Activated T-cell treated with anti-CD3 and anti-CD28 coated beads, Interleukin-2, amount 50 U/mL, for 1 hour (primary cell): Measurements from ENCODE around the gene TMEM151A.

ENCODE experiments used
- DNase-seq: peaks from one replicate; pipeline ENCODE4 v3.0.0-alpha.2; 2020

TMEM151A gene

DNA sequence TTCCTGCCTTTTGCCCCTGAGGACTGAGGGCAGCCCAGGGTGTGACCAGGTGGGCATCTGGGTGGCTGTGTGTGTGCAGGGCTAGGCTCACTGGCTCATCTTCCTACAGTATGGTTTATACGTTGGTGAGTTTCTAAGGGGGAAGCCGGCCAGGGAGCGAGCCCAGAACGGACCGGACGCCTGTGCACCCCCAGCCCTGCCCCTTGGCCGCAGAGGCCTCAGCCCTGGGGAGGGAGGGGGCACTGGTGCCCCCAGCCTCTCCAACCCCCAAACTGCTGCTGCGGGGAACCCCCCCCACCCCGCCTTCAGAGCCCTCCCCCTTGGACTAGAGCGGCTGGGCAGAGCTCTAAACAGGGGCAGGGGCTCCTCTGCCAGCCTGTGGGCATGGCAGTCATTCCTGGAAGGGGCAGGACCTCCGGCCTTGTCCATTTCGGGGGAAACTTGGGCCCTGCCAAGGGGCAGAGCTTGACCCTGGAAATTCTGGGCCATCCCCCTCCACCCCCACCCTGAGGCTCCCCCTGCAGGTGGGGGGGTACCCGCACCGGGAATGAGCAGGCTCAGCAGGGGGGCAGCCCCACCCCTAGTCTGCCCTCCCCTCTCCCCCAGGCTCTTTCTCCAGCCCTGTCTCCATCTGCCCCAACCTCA, 8.1 kb upstream of the TMEM151A start:
- DNase-seq = no peak

DNA sequence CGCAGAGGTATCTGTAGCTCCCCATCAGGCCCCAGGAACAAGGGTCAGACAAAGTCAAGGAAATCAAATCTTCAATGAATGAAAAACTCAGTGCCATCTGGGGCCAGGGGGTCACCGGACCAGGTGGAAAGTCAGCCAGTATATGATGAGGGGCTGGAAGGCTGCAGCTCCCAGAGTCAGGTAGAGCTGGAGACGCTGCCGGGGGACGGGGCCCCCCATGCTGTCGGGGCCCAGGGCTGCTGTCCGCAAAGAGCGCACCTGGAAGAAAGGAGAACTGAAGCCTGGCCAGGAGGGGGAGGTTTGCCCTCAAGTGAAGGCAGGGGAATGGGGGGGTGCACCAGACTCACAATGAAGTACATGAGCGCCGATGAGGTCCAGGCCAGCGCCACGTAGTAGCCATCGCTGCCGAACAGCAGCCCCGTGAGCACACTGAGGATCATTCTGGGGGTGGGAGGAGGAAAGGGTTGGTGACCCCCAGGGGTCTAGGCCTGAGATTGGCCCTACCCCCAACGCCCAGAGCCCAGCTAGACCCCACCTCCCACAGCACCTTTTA, 7.1 kb upstream of the TMEM151A start:
- DNase-seq = no peak

DNA sequence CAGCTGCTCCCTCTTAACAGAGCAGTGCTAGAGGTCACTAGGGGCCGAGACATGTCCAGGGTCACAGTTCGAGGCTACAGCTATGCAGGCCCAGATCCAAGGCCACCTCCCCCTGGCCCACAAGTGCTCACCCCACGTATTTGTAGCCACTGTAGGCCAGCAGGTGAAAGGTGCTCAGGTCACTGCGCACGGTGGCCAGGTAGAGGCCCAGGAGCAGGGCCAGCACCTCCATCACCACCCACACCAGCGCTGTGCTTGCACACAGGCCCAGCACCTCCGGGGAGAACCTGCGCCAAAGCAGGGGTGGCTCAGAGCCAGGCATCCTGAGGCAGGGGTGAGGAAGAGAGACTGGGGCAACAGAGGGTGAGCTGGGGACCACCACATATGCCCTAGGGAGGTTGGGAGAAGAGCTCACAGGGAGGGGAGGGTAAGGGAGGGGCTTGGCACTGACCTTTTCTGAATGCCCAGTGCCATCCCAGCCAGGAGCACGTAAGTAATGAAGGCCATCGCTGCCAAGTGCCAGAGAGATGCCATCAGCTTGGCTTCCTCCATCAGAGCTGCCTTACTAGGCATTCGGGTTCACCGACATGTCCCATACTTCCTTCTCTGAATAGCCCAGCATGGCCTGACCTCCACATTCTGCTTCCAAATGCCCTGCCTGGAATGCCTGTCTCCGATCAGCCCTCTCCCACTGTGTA, 6.3 kb upstream of the TMEM151A start:
- DNase-seq = no peak

DNA sequence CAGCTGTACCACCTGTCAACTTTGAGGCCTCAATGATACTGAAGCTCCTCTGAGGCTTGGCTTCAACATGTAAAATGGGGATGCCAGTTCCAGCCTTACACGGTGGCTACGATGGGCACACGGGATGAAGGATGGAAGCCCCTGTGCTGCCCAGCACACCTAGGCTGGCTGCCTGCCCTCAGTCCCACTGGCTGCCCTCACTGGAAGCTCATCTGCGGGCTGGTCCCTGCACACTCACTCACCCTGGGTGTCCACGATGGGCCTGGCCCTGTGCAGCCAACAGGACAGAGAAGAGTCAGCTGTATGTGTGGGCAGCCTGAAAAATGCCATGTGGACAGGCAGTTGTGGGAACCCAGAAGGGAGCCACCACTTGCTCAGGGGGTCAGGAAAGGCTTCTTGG, 5.0 kb upstream of the TMEM151A start:
- DNase-seq = no peak

DNA sequence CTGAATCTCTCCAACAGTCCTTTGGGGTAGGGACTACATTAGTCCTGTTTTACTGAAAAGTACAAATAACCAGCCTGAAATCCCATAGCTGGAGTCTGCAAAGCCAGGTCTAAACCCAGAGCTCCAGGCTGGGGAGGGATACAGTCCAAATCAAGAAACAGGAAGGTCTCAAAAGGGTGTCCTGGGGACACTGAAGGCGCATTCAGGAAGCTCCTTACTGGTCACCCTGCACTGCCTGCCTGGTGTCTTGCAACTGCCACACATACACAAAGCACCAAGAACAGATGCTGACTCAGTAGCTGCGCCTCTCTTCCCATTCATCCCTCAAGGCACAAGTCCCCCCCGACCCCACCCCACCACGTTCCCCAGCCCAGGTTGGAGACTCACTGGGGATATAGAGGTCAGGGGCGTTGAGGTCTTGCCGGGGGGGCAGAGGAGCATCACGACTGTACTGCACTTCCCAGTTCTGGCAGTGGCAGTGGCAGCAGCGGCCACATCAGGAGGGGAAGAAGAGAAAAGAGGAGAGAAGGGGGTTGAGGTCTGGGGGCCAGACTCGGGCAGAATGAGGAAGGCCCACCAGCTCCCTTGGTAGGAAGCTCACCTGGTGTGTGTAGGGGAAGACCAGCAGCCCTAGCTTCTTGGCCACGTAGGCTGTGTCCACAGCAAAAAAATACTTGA, 4.3 kb upstream of the TMEM151A start:
- no peak for DNase-seq

DNA sequence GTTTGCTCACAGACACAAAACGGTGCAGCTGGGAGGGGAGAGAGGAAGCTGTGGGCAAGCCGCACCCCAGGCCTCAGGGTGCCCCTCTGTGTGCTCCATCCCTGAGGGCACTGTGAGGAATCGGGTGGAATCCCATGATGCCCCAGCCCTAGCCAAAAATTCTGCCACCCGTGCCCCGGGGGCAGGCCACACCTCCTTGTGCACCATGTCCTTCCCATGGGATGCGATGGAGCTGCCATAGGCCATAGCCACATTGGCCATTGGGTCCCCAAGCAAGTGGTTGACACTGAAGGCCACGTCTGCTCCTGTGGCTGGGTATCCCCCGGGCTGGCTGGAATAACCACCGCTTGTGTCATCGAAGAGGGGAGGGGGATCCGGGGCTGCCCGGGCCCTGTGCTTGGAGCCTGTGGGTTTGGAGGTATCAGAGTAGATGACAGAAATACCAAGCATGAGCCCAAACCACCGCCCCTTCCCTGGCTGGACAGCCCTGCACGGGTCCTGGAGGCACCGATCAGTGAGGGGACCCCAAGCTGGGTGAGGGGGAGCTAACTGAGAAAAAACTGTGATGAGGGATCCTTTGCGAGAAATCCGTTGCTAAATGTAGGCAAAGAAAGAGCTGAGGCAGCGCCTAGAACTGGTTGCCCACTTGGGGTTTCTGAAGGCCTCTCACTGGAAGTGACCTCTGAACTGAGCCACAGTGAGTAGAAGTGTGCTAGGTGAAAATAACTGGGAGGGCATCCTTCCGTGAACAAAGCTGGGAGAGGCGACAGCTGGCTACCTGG, 3.6 kb upstream of the TMEM151A start:
- no peak for DNase-seq

DNA sequence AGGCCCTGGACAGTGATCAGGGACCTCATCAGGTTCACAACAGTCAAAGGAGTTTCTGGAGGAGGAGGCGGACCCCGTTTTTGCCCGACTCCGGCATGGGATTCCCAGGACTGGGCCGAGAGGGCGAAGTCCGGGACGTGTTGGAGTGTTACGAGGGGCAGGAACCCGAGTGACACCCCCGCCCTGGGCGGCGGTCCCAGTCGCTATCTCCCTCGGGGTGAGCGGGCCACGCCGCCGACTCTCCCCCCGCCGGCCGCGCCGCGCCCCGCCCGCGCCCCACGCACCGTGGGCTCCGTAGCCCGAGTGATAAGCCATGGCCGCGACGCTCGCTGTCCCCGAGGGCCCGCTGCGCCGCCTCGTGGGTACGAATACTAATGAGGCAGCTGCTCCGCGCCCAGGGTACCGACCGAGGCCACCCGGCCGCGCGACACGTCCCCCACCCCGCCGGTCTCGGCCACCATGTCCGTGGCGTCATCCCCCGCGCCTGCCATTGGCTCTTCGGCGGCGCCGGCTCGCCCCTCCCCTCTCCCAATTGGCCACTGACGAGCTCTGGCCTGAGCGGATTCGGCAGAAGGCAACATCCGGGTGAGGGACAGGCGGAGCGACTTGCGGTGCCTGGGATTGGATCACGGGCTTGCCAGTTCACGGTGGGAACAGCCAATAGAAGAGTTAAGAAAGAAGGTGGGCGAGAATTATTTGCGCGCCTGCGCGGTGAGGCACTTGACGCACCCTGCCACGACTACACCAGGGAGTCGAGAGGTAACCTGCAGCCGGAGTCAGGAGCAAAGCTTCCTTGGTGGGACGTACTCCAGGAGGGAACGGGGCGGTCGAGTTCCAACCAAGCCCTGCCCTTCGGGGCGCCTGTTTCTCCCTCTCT, 2.8 kb upstream of the TMEM151A start, which contains the start of gene YIF1A:
TSS of gene YIF1A (minus strand) at position 473 of the 877 bp plus-strand sequence. CDS start at position 315, 158 bp downstream.
- peak; percentile 95 for DNase-seq

DNA sequence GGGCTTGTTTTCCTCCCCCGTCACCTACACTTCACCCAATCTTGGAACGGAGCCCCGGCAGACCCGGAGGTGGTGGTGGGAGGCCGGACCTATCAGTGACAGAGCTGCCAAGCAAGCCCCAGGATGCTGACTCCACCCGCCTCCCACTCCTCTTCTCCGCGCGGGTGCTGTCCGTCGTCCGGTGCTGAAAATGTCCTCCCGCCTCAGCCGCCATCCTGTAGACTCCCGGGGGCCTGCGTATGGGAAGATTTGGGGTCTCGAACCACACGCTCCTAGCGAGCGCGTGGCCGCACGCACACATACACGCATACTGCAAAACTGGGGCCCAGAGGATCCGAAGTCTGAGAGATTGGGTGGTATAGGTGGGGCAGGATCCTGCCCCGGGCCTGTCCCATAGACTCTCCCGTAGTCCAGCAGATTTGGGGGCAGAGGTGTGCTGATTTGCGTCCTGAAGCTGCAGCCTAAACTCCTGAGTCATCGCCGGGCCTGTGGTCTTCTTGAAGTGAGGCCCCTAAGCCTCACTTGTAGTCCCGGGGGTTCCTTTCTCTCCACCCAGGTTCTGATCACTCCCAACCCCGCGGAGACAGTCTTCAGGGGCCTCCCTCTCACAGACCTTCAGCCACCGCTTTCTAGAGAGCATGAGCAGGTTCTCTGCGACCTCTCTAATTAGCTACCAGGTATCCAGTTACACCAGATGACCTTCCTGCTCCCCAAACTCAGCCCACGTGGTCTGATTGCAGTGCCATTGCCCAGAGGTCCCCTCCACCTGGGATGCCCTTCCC, 2.0 kb upstream of the TMEM151A start:
- DNase-seq = no peak

DNA sequence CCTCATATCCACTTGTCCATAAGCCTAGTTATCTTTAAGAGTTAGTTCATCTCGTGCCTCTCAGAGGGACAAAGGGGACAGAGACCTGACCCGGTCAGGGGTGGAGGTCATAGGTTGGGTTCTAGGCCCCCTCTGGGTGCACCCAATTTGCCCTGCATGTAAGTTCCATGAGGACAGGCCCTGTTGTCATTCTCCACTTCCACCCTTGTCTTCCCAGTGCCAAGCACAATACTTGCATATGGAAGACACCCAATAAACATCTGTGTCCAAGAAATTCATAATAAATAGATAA, 1.4 kb upstream of the TMEM151A start:
- no peak for DNase-seq

DNA sequence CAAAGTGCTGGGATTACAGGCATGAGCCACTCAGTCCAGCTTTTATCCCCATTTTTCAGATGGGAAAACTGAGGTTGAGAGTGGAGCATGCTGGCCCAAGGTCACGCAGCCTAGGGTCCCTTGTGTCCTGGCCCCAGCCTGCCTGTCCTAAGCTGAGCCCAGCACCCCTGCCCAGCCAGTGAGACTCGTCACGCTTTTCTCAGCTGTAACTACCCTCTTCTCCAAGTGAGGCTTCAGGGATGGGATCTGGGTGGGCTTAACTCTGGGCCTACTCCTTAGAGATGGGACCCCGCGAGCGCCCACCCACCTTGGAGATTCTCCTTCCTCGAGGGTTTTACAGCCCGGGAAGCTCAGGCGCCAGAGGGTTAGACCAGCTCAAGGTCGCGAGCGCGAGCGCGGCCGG, 390 bp upstream of the TMEM151A start:
- no peak for DNase-seq

DNA sequence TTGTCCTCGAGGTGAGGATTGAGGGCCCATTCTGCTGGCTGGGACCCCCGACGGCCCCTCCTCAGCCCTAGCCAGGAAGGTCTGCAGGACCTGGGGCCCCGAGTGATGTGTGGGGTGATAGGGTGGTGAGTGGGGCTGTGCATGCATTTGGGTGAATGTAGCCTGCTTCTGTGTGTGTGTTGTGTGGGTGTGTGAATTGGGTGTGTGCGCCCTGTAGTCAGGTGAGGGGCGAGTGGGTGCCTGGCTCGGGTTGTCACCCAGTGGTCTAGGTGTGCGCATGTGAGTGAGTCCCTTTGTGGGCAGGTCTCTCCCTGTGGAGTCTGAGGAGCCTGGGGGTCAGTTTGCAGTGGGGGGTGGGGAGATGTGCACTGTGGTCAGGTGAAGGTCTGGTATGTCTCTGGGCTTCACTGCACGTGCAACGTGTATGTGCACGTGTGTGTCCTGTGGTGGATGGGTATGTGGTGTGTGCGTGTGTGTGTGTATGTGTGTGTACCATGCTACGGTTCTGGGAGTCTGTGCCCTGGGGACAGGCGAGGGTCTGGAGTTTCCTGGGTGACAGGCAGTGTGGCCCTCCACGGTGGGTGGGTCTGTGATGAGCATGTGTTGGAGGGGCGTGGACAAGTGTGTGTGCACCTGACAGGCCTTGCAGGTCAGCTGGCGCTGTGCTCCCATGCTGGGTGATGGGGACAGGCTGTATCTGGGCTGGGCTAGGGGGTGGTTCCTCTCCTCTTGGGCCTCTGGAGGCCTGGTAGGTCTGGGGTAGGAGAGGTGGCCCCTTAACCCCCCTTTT, 1.0 kb downstream of the TMEM151A start:
- DNase-seq = no peak

DNA sequence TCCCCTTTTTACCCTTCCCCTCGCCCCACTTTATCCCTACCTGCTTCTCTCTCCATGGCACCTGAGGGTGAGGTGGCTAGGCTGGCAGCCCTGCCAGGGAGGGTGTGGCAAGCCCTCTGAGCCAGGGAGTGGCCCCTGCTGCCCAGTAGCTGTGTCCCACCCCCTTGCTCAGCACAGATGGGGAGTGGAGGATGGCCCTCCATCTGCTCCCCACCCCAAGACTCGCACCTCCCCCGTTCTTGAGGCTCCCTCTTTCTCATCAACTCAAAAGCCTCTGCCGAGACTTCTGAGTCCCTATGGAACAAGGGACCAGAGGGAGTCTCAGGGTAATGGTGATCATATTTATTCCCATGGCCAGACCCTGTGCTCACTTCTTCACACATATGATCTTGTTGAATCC, 1.7 kb downstream of the TMEM151A start:
- no peak for DNase-seq

DNA sequence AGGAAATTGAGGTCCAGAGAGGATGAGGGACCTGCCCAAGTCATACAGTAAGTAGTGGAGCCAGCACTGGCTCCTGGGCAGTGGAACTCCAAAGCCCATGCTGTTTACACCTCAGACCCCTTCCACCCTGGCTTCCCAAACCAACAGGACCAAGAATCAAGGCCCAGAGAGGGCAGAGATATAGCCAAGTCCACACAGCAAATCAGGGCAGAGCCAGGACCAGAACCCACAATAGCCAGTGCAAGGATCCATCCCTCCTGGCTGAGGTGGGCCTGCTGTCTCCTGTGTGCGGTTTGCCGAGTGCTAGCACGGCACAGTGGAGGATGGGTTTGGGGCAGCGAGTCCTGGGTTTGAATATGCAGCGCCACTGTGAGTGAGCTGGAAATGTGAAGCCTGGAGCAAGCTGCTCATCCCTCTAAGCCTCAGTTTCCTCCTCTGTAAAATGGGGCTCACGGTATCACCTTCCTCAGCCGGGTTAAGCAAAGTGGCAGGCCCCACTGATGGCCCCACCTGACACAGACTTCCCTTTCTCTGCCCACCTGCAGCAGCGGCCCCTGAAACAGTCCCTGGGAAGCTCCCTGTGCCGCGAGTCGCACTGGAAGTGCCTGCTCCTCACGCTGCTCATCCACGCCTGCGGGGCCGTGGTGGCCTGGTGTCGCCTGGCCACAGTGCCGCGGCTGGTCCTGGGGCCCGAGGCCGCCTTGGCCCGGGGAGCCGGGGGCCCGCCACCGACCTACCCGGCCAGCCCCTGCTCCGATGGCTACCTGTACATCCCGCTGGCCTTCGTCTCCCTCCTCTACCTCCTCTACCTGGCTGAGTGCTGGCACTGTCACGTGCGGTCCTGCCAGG, 2.3 kb downstream of the TMEM151A start:
- DNase-seq = no peak

DNA sequence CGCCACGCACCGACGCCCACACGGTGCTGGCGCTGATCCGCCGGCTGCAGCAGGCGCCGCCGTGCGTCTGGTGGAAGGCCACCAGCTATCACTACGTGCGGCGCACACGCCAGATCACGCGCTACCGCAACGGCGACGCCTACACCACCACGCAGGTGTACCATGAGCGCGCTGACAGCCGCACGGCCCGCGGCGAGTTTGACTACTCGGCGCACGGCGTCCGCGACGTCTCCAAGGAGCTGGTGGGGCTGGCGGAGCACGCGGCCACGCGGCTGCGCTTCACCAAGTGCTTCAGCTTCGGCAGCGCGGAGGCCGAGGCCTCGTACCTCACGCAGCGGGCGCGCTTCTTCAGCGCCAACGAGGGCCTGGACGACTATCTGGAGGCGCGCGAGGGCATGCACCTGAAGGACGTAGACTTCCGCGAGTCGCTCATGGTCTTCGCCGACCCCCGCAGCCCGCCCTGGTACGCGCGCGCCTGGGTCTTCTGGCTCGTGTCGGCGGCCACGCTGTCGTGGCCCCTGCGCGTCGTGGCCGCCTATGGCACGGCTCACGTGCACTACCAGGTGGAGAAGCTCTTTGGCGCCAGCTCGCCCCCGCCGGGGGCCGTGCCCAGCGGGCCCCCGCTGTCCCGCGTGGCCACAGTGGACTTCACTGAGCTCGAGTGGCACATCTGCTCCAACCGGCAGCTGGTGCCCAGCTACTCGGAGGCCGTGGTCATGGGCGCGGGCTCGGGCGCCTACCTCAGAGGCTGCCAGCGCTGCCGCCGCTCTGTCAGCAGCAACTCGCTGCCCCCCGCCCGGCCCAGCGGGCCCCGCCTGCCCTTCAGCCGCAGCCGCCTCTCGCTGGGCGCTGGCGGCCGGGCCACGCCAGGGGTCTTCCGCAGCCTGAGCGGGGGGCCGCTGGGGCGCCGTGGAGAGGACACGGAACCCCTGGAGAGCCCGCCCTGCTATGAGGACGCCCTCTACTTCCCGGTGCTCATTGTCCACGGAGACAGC, 3.2 kb downstream of the TMEM151A start:
- no peak for DNase-seq

DNA sequence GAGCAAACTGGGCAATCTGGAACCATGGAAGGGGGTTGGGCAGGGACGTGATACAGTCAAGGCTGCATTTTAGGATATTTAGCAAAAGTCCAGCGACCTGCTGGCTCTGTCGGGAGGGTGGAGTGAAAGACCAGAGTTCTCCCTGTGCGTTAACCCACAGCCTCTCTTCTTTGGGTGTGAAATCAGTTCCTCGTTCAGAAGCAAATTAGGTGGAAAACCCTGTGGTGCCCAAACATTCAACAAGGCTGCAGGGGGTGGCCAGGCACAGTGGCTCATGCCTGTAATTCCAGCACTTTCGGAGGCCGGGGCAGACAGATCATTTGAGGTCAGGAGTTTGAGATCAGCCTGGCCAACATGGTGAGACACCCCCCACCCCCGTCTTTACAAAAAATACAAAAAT, 5.9 kb downstream of the TMEM151A start:
- DNase-seq = no peak

DNA sequence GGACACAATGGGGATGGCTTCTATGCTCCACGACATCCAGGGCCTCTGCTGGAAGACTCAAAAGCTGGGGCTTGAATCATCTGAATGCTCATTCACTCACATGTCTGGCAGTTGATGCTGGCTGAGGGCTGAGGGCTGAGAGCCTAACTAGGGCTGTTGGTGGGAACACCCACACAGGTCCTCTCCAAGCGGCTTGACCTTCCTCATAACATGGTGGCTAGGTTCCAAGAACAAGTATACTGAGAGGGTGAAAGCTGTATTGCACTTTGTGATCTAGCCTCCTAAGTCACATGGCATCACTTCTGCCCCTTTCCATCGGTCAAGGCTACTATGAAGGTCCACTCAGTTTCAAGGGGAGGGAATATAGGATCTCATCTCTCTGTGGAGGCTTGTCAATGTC, 7.5 kb downstream of the TMEM151A start:
- DNase-seq = no peak

DNA sequence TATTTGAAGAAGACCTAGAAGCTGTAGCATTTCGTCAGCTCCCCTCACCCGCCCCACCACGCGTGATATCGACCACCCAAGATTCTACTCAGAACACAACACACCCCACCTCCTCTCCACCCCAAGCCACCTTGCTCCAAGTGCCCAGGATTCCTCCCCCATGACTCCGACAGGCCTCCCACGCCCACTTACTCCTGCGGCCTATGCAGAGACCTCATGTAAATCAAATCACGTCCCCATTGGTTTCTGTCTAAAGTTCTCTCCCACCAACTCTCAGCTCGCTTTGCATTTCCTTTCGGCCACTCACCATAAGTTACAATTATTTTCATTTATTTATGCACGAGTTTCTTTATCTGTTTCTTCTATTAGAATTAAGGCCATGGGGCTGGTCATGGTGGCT, 11.0 kb downstream of the TMEM151A start:
- no peak for DNase-seq

DNA sequence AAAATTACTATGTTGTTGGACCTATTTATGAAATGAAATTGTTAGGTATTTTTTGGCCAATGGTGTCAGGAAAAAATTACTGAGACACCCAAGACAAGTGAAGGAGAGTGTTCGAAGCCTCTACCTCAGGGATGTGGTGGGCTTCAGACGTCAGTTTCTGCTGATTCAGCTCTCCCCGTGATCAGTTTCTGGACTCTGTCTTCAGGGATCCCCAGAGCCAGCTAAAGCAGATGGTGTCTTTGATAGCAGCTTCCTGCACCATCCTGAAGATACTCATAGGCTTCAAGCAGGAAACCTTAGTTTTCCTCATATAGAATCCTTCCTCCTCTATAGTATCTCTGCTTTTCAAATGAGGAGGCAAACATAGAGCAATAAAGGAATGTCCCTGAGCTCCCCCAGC, 17.8 kb downstream of the TMEM151A start:
- no peak for DNase-seq
